ENCODE data around the gene SASH3.
A peak's percentile ranks its signal among the peaks of the same experiment; 100 is the strongest.

Gene SASH3

GRCh38 chrX:129808829-129809796, 29.4 kb downstream of the SASH3 start:
- no peak for FAIRE-seq
- no peak for DNase-seq (ENCODE audit: low spot score)

GRCh38 chrX:129813662-129814368, 34.1 kb downstream of the SASH3 start:
- FAIRE-seq, result no peak

GRCh38 chrX:129818123-129818522, 38.4 kb downstream of the SASH3 start:
- DNase-seq (ENCODE audit: low spot score), result no peak

More at GRCh38 chrX:129813662-129814368, 34.1 kb downstream of the SASH3 start:
- no peak for DNase-seq (ENCODE audit: low spot score)

GRCh38 chrX:129823115-129823514, 43.4 kb downstream of the SASH3 start:
- DNase-seq (ENCODE audit: low spot score) (peak; percentile 13), FAIRE-seq (no peak)

More at GRCh38 chrX:129818123-129818522, 38.4 kb downstream of the SASH3 start:
- FAIRE-seq, result no peak

- FAIRE-seq (no peak), DNase-seq (ENCODE audit: low spot score) (no peak)
These were observed 43.8 kb downstream of the SASH3 start for GRCh38 chrX:129823522-129823921.

- no peak for FAIRE-seq
- DNase-seq (ENCODE audit: low spot score), result no peak
These were observed 44.9 kb downstream of the SASH3 start for GRCh38 chrX:129824620-129825019.

GRCh38 chrX:129825746-129826505, 46.2 kb downstream of the SASH3 start:
- DNase-seq (ENCODE audit: low spot score), result no peak
- FAIRE-seq, result no peak

GRCh38 chrX:129830494-129830893, 50.7 kb downstream of the SASH3 start:
- FAIRE-seq (no peak), DNase-seq (ENCODE audit: low spot score) (no peak)

GRCh38 chrX:129831091-129831885, 51.5 kb downstream of the SASH3 start:
- DNase-seq (ENCODE audit: low spot score) (no peak), FAIRE-seq (no peak)

GRCh38 chrX:129833153-129833990, 53.6 kb downstream of the SASH3 start:
- no peak for DNase-seq (ENCODE audit: low spot score)
- no peak for FAIRE-seq

GRCh38 chrX:129836827-129837226, 57.1 kb downstream of the SASH3 start:
- no peak for FAIRE-seq

GRCh38 chrX:129840344-129840743, 60.6 kb downstream of the SASH3 start:
- DNase-seq (ENCODE audit: low spot score), result no peak
- FAIRE-seq, result no peak

More at GRCh38 chrX:129836827-129837226, 57.1 kb downstream of the SASH3 start:
- DNase-seq (ENCODE audit: low spot score), result no peak

GRCh38 chrX:129842510-129843208, 62.9 kb downstream of the SASH3 start:
- FAIRE-seq (no peak), DNase-seq (ENCODE audit: low spot score) (peak; percentile 1)

GRCh38 chrX:129843209-129843458, 63.4 kb downstream of the SASH3 start:
- FAIRE-seq (no peak), DNase-seq (ENCODE audit: low spot score) (no peak)

- FAIRE-seq (no peak), DNase-seq (ENCODE audit: low spot score) (peak; percentile 80)
These were observed 63.9 kb downstream of the SASH3 start, which contains the start of gene ZDHHC9 for GRCh38 chrX:129843459-129844306. ZDHHC9 (minus strand) TSS chrX:129843886; CDS start chrX:129841945, 1,941 bp downstream.
